Endothelial cell of umbilical vein (primary cell): ENCODE results near the gene NR1H2. TPM values are rescaled to one million over a fixed set of nuclear protein-coding genes. Genes with fewer than 3 reads are reported as not detected.

Experiments used
- BruUV-seq: library from RNA; stranded (reverse); fragments of 400-500 nt; replicated peaks from 2 replicates; lab custom pipeline; 2021; lab: Mats Ljungman, UMichigan
- CTCF ChIA-PET: fragments of 300-600, 350-600 bp; sonication (Branson Sonifier 250); formaldehyde crosslinking; loops from one replicate; lab custom pipeline; 2021; ENCODE audit warnings: antibody characterized with exemption, inconsistent platforms; lab: Charles Lee
- POLR2A ChIA-PET: fragments of 300-600, 350-600 bp; sonication (Branson Sonifier 250); formaldehyde crosslinking; loops from one replicate; lab custom pipeline; 2021; ENCODE audit warnings: antibody characterized with exemption, inconsistent platforms; lab: Charles Lee
- DNase-seq: peaks from one replicate; pipeline ENCODE4 v3.0.0-alpha.2; 2011; ENCODE audit warnings: low read depth, low spot score
- FAIRE-seq: peaks from 2 replicates; lab custom pipeline; 2011; peaks lifted over from hg19 to GRCh38; lab: Jason Lieb, UNC
- H2AFZ ChIP-seq: 2 replicates; pipeline ENCODE4 v1.6.0; 2012; ENCODE audit warnings: low read depth, low read length, control low read depth, inconsistent platforms
- H3K27ac ChIP-seq: 2 replicates; pipeline ENCODE4 v1.5.1; 2011; ENCODE audit warnings: low read depth, mild to moderate bottlenecking, control low read depth, low read length, moderate library complexity; ENCODE audit not compliant: insufficient read depth
- H3K27me3 ChIP-seq, 2 experiments: 2 replicates each; pipeline versions ENCODE4 v1.6.0 to v1.6.1; 2011; ENCODE audit warnings: low read length in 2 of 2, mixed read lengths in 1 of 2; ENCODE audit not compliant: control insufficient read depth in 2 of 2, insufficient read depth in 2 of 2
- H3K36me3 ChIP-seq, 2 experiments: 2 replicates in 1 of 2; 3 replicates in 1 of 2; pipeline ENCODE4 v1.5.1; 2011; ENCODE audit warnings: low read length in 2 of 2, mild to moderate bottlenecking in 1 of 2, moderate library complexity in 1 of 2; ENCODE audit not compliant: control insufficient read depth in 2 of 2, insufficient read depth in 2 of 2; ENCODE audit errors: extremely low read depth in 1 of 2
- H3K4me1 ChIP-seq: 3 replicates; pipeline ENCODE4 v1.5.1; 2011; ENCODE audit warnings: mild to moderate bottlenecking, low read length; ENCODE audit not compliant: control insufficient read depth, insufficient read depth; ENCODE audit errors: extremely low read depth
- H3K4me2 ChIP-seq: 2 replicates; pipeline ENCODE4 v1.6.1; 2011; ENCODE audit warnings: low read length, control low read depth, mixed read lengths; ENCODE audit not compliant: insufficient read depth
- H3K4me3 ChIP-seq, 3 experiments: fragments of 200-600 bp in 1 of 3; sonication (generic), shearing (Covaris generic) in 1 of 3; replicated peaks in 1 of 3; 2 replicates each; pipeline ENCODE4 v1.5.1; 2011 to 2016; ENCODE audit warnings: control low read depth in 3 of 3, low read length in 3 of 3, mild to moderate bottlenecking in 2 of 3, inconsistent platforms in 1 of 3, low read depth in 1 of 3, moderate library complexity in 1 of 3; ENCODE audit not compliant: insufficient read depth in 1 of 3
- H3K79me2 ChIP-seq: 2 replicates; pipeline ENCODE4 v1.6.0; 2012; ENCODE audit warnings: low read length, inconsistent platforms; ENCODE audit not compliant: control insufficient read depth, insufficient read depth
- H3K9ac ChIP-seq: replicated peaks from 2 replicates; pipeline ENCODE3; 2011; ENCODE audit warnings: low read length, control low read depth; ENCODE audit not compliant: insufficient read depth; ENCODE audit errors: extremely low read depth
- H3K9me1 ChIP-seq: replicated peaks from 3 replicates; pipeline ENCODE4 v1.6.0; 2011; ENCODE audit warnings: mild to moderate bottlenecking, low read length; ENCODE audit not compliant: control insufficient read depth, insufficient read depth; ENCODE audit errors: extremely low read depth
- H3K9me3 ChIP-seq: replicated peaks from 2 replicates; pipeline ENCODE4 v1.5.1; 2012; ENCODE audit warnings: low read length, inconsistent platforms; ENCODE audit not compliant: control insufficient read depth, insufficient read depth
- H4K20me1 ChIP-seq: replicated peaks from 2 replicates; pipeline ENCODE3; 2011; ENCODE audit warnings: mild to moderate bottlenecking, low read length; ENCODE audit not compliant: control insufficient read depth, insufficient read depth; ENCODE audit errors: extremely low read depth
- CTCF ChIP-seq, 2 donors: IDR thresholded peaks; 1 replicate in 1 of 2; 2 replicates in 1 of 2; pipeline ENCODE4 v1.5.1; 2011; ENCODE audit warnings: low read length in 2 of 2, mild to moderate bottlenecking in 2 of 2, moderate library complexity in 2 of 2, control low read depth in 1 of 2, inconsistent platforms in 1 of 2, low read depth in 1 of 2; ENCODE audit not compliant: insufficient read depth in 1 of 2; ENCODE audit errors: extremely low read depth in 1 of 2
- EZH2 ChIP-seq: IDR thresholded peaks from 2 replicates; pipeline ENCODE4 v1.6.1; 2012; ENCODE audit warnings: borderline replicate concordance, low read depth, mild to moderate bottlenecking, moderate library complexity, low read length, inconsistent platforms; ENCODE audit not compliant: severe bottlenecking
- FOS ChIP-seq: IDR thresholded peaks from 2 replicates; pipeline ENCODE4 v1.6.1; 2011; ENCODE audit warnings: mild to moderate bottlenecking, low read length, moderate library complexity, borderline replicate concordance; ENCODE audit not compliant: insufficient read depth
- GATA2 ChIP-seq: IDR thresholded peaks from 2 replicates; pipeline ENCODE4 v1.7.0; 2011; ENCODE audit warnings: low read depth, mild to moderate bottlenecking, moderate library complexity, mixed read lengths, low read length; ENCODE audit not compliant: insufficient read length, insufficient read depth
- JUN ChIP-seq: IDR thresholded peaks from 2 replicates; pipeline ENCODE4 v1.6.1; 2011; ENCODE audit warnings: borderline replicate concordance, low read depth; ENCODE audit not compliant: insufficient read length, insufficient read depth
- MAX ChIP-seq: IDR thresholded peaks from 2 replicates; pipeline ENCODE4 v1.6.1; 2011; ENCODE audit not compliant: insufficient read depth, insufficient read length
- MYC ChIP-seq: IDR thresholded peaks from one replicate; pipeline ENCODE4 v1.6.1; 2011; ENCODE audit warnings: mild to moderate bottlenecking, low read depth, low read length
- POLR2A ChIP-seq: IDR thresholded peaks from 2 replicates; pipeline ENCODE4 v1.6.1; 2012; ENCODE audit warnings: low read depth, mild to moderate bottlenecking, control low read depth, low read length
- POLR2AphosphoS5 ChIP-seq: IDR thresholded peaks from 2 replicates; pipeline ENCODE4 v1.6.1; 2012; ENCODE audit warnings: low read depth, mild to moderate bottlenecking, control low read depth, low read length, moderate library complexity; ENCODE audit not compliant: insufficient read depth
- dilution Hi-C: fragments of 300-500 bp; cut with MboI; formaldehyde crosslinking; loops from one replicate; pipeline ENCODE4 v1.15.0; 2019; ENCODE audit warnings: low sequenced_read_pairs; ENCODE audit not compliant: extremely low pct_ligation_motif_present
- intact Hi-C: fragments of 100-400 bp; cut with micrococcal nuclease; formaldehyde crosslinking; loops from one replicate; pipeline ENCODE4 v1.10.0; 2022
- polyA plus RNA-seq, 4 experiments: library from polyadenylated mRNA; depleted of rRNA in 3 of 4; stranded (reverse) in 3 of 4; unstranded in 1 of 4; fragments of >200 nt; gene quantifications; 2 replicates each; pipeline versions ENCODE4 v1.2.1 to v1.2.3, GENCODE V29; 2011 to 2012; ENCODE audit warnings: missing spikeins in 1 of 4
- total RNA-seq: library from RNA; stranded (reverse); gene quantifications from 2 replicates; pipeline ENCODE4 v1.2.3, GENCODE V29; 2021

The NR1H2 gene
- total and polyA plus RNA-seq, 2 donors (not counting 3 experiments of a cell fraction or from before 2014, with no cell fraction given): 46.7 to 48.4 TPM

- no TSS peak for BruUV-seq
- dilution Hi-C loops: no loop called here
- Histone ChIP-seq H2AFZ (no peak overlapping the region), H3K79me2 (peaks cover 1% of the 10 kb centered on the region), H3K9ac (no peak overlapping the region), H3K27ac (no peak overlapping the region), H3K9me3 (no peaks in the 10 kb centered on the region), H3K4me3 (no peak overlapping the region), H3K36me3 (peaks cover 6 to 36% of the 10 kb centered on the region in 2 experiments), H4K20me1 (no peaks in the 10 kb centered on the region), H3K4me1 (peaks cover 14% of the 10 kb centered on the region), H3K9me1 (no peaks in the 10 kb centered on the region), H3K4me2 (no peak overlapping the region), H3K27me3 (no peaks in the 10 kb centered on the region)
- no peak for FAIRE-seq
- intact Hi-C loops: no loop called here
- TF ChIP-seq POLR2A (no peak), MYC (no peak), MAX (no peak), POLR2AphosphoS5 (no peak), EZH2 (no peak), JUN (no peak), GATA2 (no peak), FOS (no peak), CTCF (IDR thresholded peaks at IDR 0.05; ENCODE audit: extremely low read depth in 1 of 2, insufficient read depth in 1 of 2, low read depth in 1 of 2, low read length in 2 of 2) (no peak)
- ChIA-PET CTCF (no interaction called here), POLR2A (no interaction called here)
- no peak for DNase-seq
Observed at GRCh38 chr19:50378169-50378862, 2.1 kb downstream of the NR1H2 start.
